A673 (cell line): ENCODE results near the gene UTRN.

Source experiments
- EZH2 ChIP-seq: fragments of 200-600 bp; sonication (generic); IDR thresholded peaks from 2 replicates; pipeline ENCODE4 v1.6.1; 2017; ENCODE audit warnings: borderline replicate concordance, low read depth, mild to moderate bottlenecking, mixed read lengths, antibody characterized with exemption, low read length; ENCODE audit not compliant: poor library complexity, severe bottlenecking
- TF ChIP-seq, protein P1 (sequence below): fragments of 300-800, 200-600 bp; sonication (generic); conservative IDR thresholded peaks from 2 replicates; pipeline ENCODE4 v1.5.1; 2017; ENCODE audit warnings: low read depth, mild to moderate bottlenecking, antibody characterized with exemption, low read length, moderate library complexity, mixed read lengths

DNA sequence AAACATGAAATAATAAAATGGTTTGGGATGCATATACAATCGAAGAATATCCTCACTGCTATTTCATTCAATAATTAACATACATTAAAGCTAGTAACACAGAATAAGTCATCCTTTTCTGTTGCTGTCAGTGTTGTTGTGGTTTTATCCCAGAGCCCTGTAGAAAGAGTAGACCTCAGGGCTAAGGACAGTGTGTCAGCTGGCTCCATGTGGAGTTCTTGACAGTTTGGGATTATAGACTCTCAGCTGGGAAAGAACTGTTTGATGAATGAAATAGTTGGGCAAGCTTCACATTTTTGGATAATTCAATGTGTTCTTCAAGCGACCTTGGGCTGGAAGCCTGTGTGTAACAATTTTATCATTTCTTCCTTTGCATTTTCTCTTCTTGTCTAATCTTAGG, 10.1 kb downstream of the UTRN start:
- TF ChIP-seq, protein P1, sequence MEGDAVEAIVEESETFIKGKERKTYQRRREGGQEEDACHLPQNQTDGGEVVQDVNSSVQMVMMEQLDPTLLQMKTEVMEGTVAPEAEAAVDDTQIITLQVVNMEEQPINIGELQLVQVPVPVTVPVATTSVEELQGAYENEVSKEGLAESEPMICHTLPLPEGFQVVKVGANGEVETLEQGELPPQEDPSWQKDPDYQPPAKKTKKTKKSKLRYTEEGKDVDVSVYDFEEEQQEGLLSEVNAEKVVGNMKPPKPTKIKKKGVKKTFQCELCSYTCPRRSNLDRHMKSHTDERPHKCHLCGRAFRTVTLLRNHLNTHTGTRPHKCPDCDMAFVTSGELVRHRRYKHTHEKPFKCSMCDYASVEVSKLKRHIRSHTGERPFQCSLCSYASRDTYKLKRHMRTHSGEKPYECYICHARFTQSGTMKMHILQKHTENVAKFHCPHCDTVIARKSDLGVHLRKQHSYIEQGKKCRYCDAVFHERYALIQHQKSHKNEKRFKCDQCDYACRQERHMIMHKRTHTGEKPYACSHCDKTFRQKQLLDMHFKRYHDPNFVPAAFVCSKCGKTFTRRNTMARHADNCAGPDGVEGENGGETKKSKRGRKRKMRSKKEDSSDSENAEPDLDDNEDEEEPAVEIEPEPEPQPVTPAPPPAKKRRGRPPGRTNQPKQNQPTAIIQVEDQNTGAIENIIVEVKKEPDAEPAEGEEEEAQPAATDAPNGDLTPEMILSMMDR, result no peak
- no peak for TF ChIP-seq EZH2
